Choroid plexus epithelial cell (primary cell): ENCODE results near the gene ZNF319.

Experiments
- DNase-seq: peaks from one replicate; pipeline ENCODE4 v3.0.0-alpha.2; 2010; ENCODE audit warnings: low read depth
- H3K4me3 ChIP-seq: 2 replicates; pipeline ENCODE4 v1.5.1; 2011; ENCODE audit warnings: low read depth, mild to moderate bottlenecking, control low read depth, low read length, moderate library complexity
- TF ChIP-seq, protein P1 (sequence below): conservative IDR thresholded peaks from 2 replicates; pipeline ENCODE4 v1.5.1; 2011; ENCODE audit warnings: low read depth, mild to moderate bottlenecking, control low read depth, inconsistent platforms, low read length, moderate library complexity

ZNF319 gene

DNA sequence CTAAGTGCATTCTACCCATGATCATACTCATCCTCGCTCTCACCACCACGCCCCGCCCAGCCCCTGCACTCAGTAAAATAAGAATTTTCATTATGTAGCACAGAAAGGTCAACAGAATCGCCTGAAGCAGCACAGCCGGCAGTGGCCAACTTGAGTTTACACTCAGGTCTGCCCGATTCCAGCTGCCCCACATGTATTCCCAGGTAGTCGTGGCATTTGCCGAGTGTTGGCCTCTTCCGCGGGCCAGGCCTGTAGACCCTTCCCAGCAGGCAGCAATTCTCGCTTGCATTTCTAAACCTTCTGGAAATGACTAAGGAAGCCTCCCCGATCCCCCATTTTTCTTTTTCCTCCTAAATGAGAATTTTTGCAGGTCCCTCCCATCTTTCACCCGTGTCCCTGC is 30.2 kb downstream of the ZNF319 start:
- DNase-seq = no peak
- TF ChIP-seq, protein P1, sequence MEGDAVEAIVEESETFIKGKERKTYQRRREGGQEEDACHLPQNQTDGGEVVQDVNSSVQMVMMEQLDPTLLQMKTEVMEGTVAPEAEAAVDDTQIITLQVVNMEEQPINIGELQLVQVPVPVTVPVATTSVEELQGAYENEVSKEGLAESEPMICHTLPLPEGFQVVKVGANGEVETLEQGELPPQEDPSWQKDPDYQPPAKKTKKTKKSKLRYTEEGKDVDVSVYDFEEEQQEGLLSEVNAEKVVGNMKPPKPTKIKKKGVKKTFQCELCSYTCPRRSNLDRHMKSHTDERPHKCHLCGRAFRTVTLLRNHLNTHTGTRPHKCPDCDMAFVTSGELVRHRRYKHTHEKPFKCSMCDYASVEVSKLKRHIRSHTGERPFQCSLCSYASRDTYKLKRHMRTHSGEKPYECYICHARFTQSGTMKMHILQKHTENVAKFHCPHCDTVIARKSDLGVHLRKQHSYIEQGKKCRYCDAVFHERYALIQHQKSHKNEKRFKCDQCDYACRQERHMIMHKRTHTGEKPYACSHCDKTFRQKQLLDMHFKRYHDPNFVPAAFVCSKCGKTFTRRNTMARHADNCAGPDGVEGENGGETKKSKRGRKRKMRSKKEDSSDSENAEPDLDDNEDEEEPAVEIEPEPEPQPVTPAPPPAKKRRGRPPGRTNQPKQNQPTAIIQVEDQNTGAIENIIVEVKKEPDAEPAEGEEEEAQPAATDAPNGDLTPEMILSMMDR = no peak
- H3K4me3 ChIP-seq = no peak overlapping the region

DNA sequence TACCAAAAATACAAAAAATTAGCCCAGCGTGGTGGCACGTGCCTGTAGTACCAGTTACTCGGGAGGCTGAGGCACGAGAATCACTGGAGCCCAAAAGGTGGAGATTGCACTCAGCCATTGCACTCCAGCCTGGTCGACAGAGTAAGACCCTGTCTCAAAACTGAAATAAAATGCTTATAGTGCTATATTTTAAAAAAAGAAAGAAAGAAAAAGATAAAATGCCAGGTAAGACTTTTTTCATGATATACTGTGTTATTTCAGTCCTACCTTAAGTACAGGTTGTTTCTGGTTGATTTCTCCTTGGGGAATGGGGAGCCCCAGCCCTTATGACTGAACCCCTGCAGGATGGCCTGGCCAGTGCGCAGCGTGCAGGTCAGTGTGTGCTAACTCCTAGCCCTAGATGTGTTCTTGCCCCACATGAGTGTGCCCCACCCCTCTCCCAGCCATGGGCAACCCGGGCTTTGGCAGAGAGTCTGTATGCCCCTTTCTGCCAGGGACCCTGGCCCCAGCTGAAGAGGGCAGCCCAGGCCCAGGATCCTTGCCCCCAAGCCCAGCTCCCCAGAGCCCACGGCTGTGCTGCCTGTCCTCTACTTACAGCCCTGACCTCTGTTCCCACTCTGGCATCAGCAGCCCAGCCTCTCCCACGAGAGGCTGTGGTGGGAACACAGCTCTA is 30.9 kb downstream of the ZNF319 start:
- DNase-seq = no peak
- TF ChIP-seq, protein P1 = no peak
- no peak overlapping the region for H3K4me3 ChIP-seq

DNA sequence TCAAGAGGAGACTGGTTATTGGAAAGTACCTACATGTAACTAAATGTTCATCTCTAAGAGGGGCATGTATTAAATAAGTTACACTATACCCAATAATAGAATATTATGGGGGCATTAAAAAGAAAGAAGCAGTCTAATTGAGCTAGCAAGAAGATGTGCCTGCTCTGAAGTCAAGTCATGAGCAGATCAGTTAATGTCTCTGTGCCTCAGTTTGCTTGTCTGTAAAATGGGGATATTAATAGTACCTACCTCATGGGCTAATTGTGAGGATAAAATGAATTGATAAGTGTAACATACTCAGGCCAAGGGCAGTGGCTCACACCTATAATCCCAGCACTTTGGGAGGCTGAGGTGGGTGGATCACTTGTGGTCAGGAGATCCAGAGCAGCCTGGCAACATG is 32.6 kb downstream of the ZNF319 start:
- TF ChIP-seq, protein P1 = no peak
- no peak overlapping the region for H3K4me3 ChIP-seq
- DNase-seq = no peak

DNA sequence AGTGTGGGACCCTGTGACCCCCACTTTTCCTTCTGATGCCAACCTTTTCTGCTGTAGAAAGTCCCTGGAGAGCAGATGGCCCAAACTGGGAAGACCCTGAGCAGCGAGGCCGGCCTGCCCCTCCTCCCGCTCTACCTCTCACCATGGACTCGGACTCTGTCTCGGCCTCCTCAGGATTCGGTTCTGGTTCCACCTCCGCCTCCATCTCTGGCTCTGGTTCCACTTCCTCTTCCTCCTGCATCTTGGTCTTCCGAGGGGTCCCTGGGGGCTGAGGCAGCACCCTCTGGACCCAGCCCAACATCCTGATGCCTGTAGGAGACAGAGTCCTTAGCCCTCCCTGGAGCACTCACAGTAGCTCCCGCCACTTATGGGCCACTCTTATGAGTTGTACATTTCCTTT is 33.5 kb downstream of the ZNF319 start:
- no peak overlapping the region for H3K4me3 ChIP-seq
- TF ChIP-seq, protein P1 = no peak
- no peak for DNase-seq

DNA sequence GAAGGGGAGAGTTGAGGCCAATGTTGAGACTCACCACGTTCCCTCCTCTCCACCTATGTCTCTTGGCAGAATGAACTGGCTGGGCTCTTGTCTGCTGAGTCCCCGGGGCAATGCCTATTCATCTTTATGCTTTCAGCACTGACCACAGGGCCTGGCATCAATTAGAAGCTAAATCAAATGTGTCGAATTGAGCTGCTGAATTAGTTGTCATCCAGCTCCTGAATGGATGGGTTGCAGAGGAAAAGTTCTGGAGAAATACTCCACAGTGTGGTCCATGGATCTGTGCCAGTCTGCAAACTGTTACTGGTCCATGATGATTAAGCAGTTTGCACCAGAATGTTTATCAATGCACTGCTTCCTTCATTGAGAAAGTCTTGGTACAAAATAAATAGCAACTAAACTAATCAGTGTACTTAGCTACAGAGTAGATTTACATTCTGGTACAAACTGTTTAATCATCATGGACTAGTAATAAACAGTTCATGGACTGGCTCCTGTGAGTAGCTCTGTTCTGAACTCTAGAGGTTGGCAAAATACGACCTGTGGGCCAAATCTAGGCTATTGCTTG is 34.2 kb downstream of the ZNF319 start:
- H3K4me3 ChIP-seq = no peak overlapping the region
- DNase-seq = peak; percentile 16
- TF ChIP-seq, protein P1 = no peak

DNA sequence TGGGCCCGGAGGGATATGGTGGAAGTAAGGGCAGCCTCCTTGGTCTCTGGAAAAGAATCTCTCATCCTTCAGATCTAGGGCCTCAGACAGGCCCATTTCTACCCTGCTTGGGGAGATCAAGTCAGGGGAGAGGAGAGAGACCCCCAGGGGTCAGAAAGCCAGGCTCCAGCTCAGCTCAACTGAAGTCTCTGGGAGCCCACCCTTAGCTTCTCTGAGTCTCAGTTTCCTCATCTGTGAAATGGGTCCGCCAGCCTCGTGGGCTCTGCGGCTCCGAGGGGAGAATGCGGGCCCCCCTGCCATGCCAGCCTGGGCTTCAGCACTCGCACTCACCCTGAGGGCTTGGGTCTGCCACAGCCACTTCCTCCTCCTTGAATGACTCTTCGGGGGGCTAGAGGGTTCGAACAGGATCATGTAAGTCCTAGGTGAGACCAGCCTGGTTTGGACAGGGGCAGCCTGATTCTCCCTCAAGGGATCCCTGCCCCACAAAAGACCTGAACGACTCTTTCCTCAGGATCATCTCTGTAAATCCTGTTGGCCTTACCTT is 36.2 kb downstream of the ZNF319 start:
- no peak for DNase-seq
- TF ChIP-seq, protein P1 = no peak
- no peak overlapping the region for H3K4me3 ChIP-seq

DNA sequence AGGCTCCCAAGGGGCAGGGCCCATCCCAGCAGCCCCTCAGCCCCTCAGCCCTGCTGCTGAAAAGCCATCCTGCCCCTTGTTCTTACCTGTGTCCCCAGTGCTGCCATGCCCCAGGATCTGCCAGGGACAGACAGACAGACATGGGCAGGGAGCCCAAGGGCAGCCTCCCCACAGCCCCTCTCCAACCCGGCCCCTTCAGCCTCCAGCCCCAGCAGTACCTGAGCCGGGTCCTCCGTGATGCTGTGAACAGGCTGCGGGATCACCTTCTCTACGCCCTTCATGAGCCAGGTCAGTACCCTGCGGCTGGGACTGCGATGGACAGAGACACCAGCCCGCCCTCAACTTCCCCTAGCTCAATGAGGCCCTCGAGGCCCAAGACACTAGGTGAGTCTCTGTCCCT is 37.7 kb downstream of the ZNF319 start:
- no peak for DNase-seq
- H3K4me3 ChIP-seq = no peak overlapping the region
- TF ChIP-seq, protein P1 = no peak
